H9 (cell line): ENCODE measurements around the gene LEFTY1. TPM values are rescaled to one million over a fixed set of nuclear protein-coding genes. Genes with fewer than 3 reads are reported as not detected.

Experiments used
- DNase-seq: peaks from one replicate; pipeline ENCODE4 v3.0.0-alpha.2; 2017
- H2AFZ ChIP-seq: one replicate; pipeline ENCODE4 v1.6.1; 2013; ENCODE audit warnings: mild to moderate bottlenecking, low read length, control low read depth, moderate library complexity
- H2AK5ac ChIP-seq: 2 replicates; pipeline ENCODE4 v1.6.1; 2013; ENCODE audit warnings: low read length, control low read depth, mixed read lengths; ENCODE audit not compliant: insufficient read length
- H2BK120ac ChIP-seq: one replicate; pipeline ENCODE4 v1.6.1; 2013; ENCODE audit warnings: low read depth, mild to moderate bottlenecking, low read length, control low read depth, inconsistent platforms; ENCODE audit not compliant: poor library complexity, severe bottlenecking
- H2BK12ac ChIP-seq: 2 replicates; pipeline ENCODE4 v1.6.1; 2013; ENCODE audit warnings: low read length, control low read depth, mixed read lengths, low read depth; ENCODE audit not compliant: insufficient read length
- H2BK15ac ChIP-seq: 2 replicates; pipeline ENCODE4 v1.6.1; 2013; ENCODE audit warnings: low read depth, low read length, control low read depth
- H2BK20ac ChIP-seq: one replicate; pipeline ENCODE4 v1.6.1; 2013; ENCODE audit warnings: low read depth, mild to moderate bottlenecking, low read length, control low read depth, inconsistent platforms; ENCODE audit not compliant: poor library complexity, severe bottlenecking
- H2BK5ac ChIP-seq: 2 replicates; pipeline ENCODE4 v1.6.1; 2013; ENCODE audit warnings: low read length, control low read depth, mixed read lengths; ENCODE audit not compliant: insufficient read length
- H3K14ac ChIP-seq: 2 replicates; pipeline ENCODE4 v1.6.1; 2013; ENCODE audit warnings: low read length, control low read depth; ENCODE audit not compliant: insufficient read depth
- H3K18ac ChIP-seq: 2 replicates; pipeline ENCODE4 v1.6.1; 2013; ENCODE audit warnings: low read depth, mild to moderate bottlenecking, mixed read lengths, low read length, control low read depth; ENCODE audit not compliant: insufficient read length
- H3K23ac ChIP-seq: 2 replicates; pipeline ENCODE4 v1.6.1; 2013; ENCODE audit warnings: low read length, control low read depth, mixed read lengths, low read depth; ENCODE audit not compliant: insufficient read length
- H3K23me2 ChIP-seq: 2 replicates; pipeline ENCODE4 v1.6.1; 2013; ENCODE audit warnings: low read depth, mild to moderate bottlenecking, mixed read lengths, low read length, control low read depth; ENCODE audit not compliant: insufficient read length, poor library complexity, severe bottlenecking
- H3K27ac ChIP-seq: 2 replicates; pipeline ENCODE4 v1.5.1; 2013; ENCODE audit warnings: low read length, control low read depth, mixed read lengths, low read depth; ENCODE audit not compliant: insufficient read length
- H3K27me3 ChIP-seq: 2 replicates; pipeline ENCODE4 v1.6.1; 2013; ENCODE audit warnings: low read length, control low read depth, inconsistent platforms; ENCODE audit not compliant: insufficient read depth
- H3K4ac ChIP-seq: 2 replicates; pipeline ENCODE4 v1.6.1; 2013; ENCODE audit warnings: low read depth, mild to moderate bottlenecking, control low read depth, inconsistent platforms, low read length, moderate library complexity
- H3K4me1 ChIP-seq: 2 replicates; pipeline ENCODE4 v1.6.1; 2013; ENCODE audit warnings: low read length, control low read depth, inconsistent platforms; ENCODE audit not compliant: insufficient read depth
- H3K4me2 ChIP-seq: 2 replicates; pipeline ENCODE4 v1.6.1; 2013; ENCODE audit warnings: low read length, control low read depth, mixed read lengths; ENCODE audit not compliant: insufficient read length, insufficient read depth
- H3K56ac ChIP-seq: 2 replicates; pipeline ENCODE4 v1.6.1; 2013; ENCODE audit warnings: low read depth, mild to moderate bottlenecking, mixed read lengths, low read length, control low read depth; ENCODE audit not compliant: insufficient read length
- H3K79me1 ChIP-seq: 2 replicates; pipeline ENCODE4 v1.6.1; 2013; ENCODE audit warnings: low read depth, mild to moderate bottlenecking, moderate library complexity, low read length, control low read depth, inconsistent platforms; ENCODE audit not compliant: insufficient read depth, poor library complexity, severe bottlenecking
- H3K79me2 ChIP-seq: 2 replicates; pipeline ENCODE4 v1.6.1; 2013; ENCODE audit warnings: low read length, control low read depth, inconsistent platforms; ENCODE audit not compliant: insufficient read depth
- H3K9ac ChIP-seq: 2 replicates; pipeline ENCODE4 v1.6.1; 2013; ENCODE audit warnings: low read length, control low read depth, mixed read lengths; ENCODE audit not compliant: insufficient read length; ENCODE audit errors: extremely low read depth
- H3K9me3 ChIP-seq: one replicate; pipeline ENCODE4 v1.6.1; 2013; ENCODE audit warnings: low read depth, low read length, inconsistent platforms; ENCODE audit not compliant: control insufficient read depth
- H3T11ph ChIP-seq: one replicate; pipeline ENCODE4 v1.6.1; 2013; ENCODE audit warnings: mild to moderate bottlenecking, low read length, control low read depth, inconsistent platforms
- H4K20me1 ChIP-seq: one replicate; pipeline ENCODE4 v1.6.1; 2013; ENCODE audit not compliant: control insufficient read depth, insufficient read length, insufficient read depth
- H4K5ac ChIP-seq: 2 replicates; pipeline ENCODE4 v1.6.1; 2013; ENCODE audit warnings: low read depth, mild to moderate bottlenecking, mixed read lengths, low read length, control low read depth; ENCODE audit not compliant: insufficient read length
- H4K8ac ChIP-seq: replicated peaks from 2 replicates; pipeline ENCODE4 v1.6.1; 2013; ENCODE audit warnings: low read length, control low read depth, mixed read lengths, low read depth; ENCODE audit not compliant: insufficient read length
- H4K91ac ChIP-seq: 2 replicates; pipeline ENCODE4 v1.6.1; 2013; ENCODE audit warnings: low read depth, mild to moderate bottlenecking, moderate library complexity, mixed read lengths, low read length, control low read depth; ENCODE audit not compliant: insufficient read length
- H3K27ac Mint-ChIP-seq, 3 experiments: 2 replicates in 2 of 3; 3 replicates in 1 of 3; pipeline ENCODE4 v1.8.0; 2020 to 2021; ENCODE audit warnings: mixed read lengths in 3 of 3, mild to moderate bottlenecking in 1 of 3, moderate library complexity in 1 of 3
- H3K27me3 Mint-ChIP-seq: 2 replicates; pipeline ENCODE4 v1.8.0; 2021; ENCODE audit warnings: low read depth, mild to moderate bottlenecking, moderate library complexity, mixed read lengths
- H3K36me3 Mint-ChIP-seq, 3 experiments: 2 replicates in 2 of 3; 3 replicates in 1 of 3; pipeline ENCODE4 v1.8.0; 2020 to 2021; ENCODE audit warnings: low read depth in 3 of 3, mixed read lengths in 3 of 3; ENCODE audit not compliant: insufficient read depth in 1 of 3
- H3K4me1 Mint-ChIP-seq, 2 experiments: 2 replicates each; pipeline ENCODE4 v1.8.0; 2020; ENCODE audit warnings: mixed read lengths in 2 of 2
- H3K4me3 Mint-ChIP-seq, 2 experiments: 2 replicates in 1 of 2; 3 replicates in 1 of 2; pipeline ENCODE4 v1.8.0; 2020 to 2021; ENCODE audit warnings: mild to moderate bottlenecking in 2 of 2, mixed read lengths in 2 of 2, moderate library complexity in 1 of 2
- H3K9me3 Mint-ChIP-seq, 2 experiments: 2 replicates in 1 of 2; 3 replicates in 1 of 2; pipeline ENCODE4 v1.8.0; 2020; ENCODE audit warnings: mild to moderate bottlenecking in 2 of 2, mixed read lengths in 2 of 2, moderate library complexity in 1 of 2
- WGBS: extraction: QIAGEN DNeasy Blood & Tissue Kit; methylation state at CpG from one replicate; pipeline ENCODE4 v1.1.7; 2013; ENCODE audit warnings: missing lambda C conversion rate, low lambda C conversion rate, mixed read lengths; ENCODE audit not compliant: insufficient read length; ENCODE audit errors: extremely low coverage; 5-methylcytosine and 5-hydroxymethylcytosine counted together
- total RNA-seq: library from RNA; stranded (reverse); gene quantifications from 2 replicates; pipeline ENCODE4 v1.2.1, GENCODE V29; 2021
- TF ChIP-seq, protein P1 (sequence below): fragments of 200-600 bp; sonication (generic); conservative IDR thresholded peaks from 3 replicates; pipeline ENCODE4 v1.8.0; 2021; ENCODE audit warnings: antibody characterized with exemption, mild to moderate bottlenecking

LEFTY1 gene
- total RNA-seq, 1 experiment from 2014 or later = 107 TPM

DNA sequence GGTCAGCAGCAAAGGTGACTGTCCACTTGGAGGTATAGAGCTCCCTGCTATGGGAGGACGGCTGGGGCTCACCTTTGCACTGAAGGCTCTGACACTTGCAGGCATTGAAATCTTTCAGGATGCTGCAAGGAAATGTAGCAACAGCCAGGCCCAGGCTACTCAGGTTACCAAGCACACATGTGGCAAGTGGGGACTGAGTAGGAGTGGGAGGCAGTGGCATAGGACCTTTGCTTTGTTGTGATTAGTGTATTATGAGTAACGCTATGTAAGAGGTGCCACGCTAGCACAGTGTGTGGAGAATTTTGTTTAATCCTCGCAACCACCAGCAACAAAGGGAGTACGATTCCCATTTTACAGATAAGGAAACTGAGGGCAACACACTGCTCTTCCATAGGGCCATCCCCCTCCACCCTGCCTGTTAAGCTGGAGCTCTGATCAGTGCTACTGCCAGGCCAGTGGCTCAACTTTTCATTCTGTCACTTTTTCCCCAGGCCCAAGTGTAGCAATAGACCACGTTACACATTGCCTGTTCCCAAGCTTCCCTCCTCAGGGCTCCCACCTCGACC is 28.0 kb downstream of the LEFTY1 start:
- H3K79me1 ChIP-seq = no peaks in the 10 kb centered on the region
- H2AFZ ChIP-seq = no peak overlapping the region
- H4K20me1 ChIP-seq = no peaks in the 10 kb centered on the region
- DNase-seq = no peak
- H3T11ph ChIP-seq = no peak overlapping the region
- H3K27me3 ChIP-seq = no peaks in the 10 kb centered on the region
- H3K79me2 ChIP-seq = no peaks in the 10 kb centered on the region
- no peak overlapping the region for H2AK5ac ChIP-seq
- H2BK12ac ChIP-seq = no peak overlapping the region
- Mint-ChIP-seq H3K36me3 (peaks cover 41 to 92% (median 42%) of the 10 kb centered on the region in 3 experiments; a peak in 6 of 7 replicates), H3K9me3 (no peaks in the 10 kb centered on the region), H3K27ac (no peak overlapping the region), H3K27me3 (no peaks in the 10 kb centered on the region), H3K4me1 (no peaks in the 10 kb centered on the region), H3K4me3 (no peak overlapping the region)
- no peak overlapping the region for H4K5ac ChIP-seq
- H2BK20ac ChIP-seq = no peak overlapping the region
- no peak overlapping the region for H3K27ac ChIP-seq
- H4K91ac ChIP-seq = no peak overlapping the region
- H2BK5ac ChIP-seq = no peak overlapping the region
- H3K4ac ChIP-seq = no peak overlapping the region
- H3K14ac ChIP-seq = no peak overlapping the region
- no peak overlapping the region for H3K9ac ChIP-seq
- no peak overlapping the region for H2BK15ac ChIP-seq
- no peak overlapping the region for H2BK120ac ChIP-seq
- H3K4me2 ChIP-seq = no peak overlapping the region
- no peaks in the 10 kb centered on the region for H3K9me3 ChIP-seq
- H3K23ac ChIP-seq = no peak overlapping the region
- H4K8ac ChIP-seq = no peak overlapping the region
- H3K4me1 ChIP-seq = no peaks in the 10 kb centered on the region
- WGBS = no CpG with 5 or more reads among the region's 7 CpGs
- TF ChIP-seq, protein P1, sequence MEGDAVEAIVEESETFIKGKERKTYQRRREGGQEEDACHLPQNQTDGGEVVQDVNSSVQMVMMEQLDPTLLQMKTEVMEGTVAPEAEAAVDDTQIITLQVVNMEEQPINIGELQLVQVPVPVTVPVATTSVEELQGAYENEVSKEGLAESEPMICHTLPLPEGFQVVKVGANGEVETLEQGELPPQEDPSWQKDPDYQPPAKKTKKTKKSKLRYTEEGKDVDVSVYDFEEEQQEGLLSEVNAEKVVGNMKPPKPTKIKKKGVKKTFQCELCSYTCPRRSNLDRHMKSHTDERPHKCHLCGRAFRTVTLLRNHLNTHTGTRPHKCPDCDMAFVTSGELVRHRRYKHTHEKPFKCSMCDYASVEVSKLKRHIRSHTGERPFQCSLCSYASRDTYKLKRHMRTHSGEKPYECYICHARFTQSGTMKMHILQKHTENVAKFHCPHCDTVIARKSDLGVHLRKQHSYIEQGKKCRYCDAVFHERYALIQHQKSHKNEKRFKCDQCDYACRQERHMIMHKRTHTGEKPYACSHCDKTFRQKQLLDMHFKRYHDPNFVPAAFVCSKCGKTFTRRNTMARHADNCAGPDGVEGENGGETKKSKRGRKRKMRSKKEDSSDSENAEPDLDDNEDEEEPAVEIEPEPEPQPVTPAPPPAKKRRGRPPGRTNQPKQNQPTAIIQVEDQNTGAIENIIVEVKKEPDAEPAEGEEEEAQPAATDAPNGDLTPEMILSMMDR = no peak
- no peak overlapping the region for H3K56ac ChIP-seq
- no peaks in the 10 kb centered on the region for H3K23me2 ChIP-seq
- H3K18ac ChIP-seq = no peak overlapping the region
